Measurements from ENCODE around the gene USP53.

DNA sequence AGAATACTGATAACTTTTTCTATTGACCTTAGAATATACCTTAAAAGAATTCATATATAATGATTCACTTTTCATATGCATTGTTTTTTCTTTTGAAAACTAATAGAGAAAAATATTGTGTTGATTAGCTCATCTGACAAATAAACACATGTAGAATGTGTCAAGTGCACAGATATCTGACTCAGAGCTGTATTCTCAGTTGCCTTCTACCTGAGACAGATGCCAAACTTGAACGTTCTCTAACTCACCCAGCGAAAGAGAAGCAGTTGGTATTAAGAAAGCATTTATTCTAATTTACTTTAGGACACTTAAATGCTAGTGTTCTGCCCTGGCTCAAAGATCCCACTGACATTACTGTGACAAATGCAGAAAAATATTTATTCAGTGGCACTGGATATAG is 28.1 kb downstream of the USP53 start:
- no peak for TF ChIP-seq POLR2A (IDR thresholded peaks at IDR 0.05)
- TF ChIP-seq, protein P1, sequence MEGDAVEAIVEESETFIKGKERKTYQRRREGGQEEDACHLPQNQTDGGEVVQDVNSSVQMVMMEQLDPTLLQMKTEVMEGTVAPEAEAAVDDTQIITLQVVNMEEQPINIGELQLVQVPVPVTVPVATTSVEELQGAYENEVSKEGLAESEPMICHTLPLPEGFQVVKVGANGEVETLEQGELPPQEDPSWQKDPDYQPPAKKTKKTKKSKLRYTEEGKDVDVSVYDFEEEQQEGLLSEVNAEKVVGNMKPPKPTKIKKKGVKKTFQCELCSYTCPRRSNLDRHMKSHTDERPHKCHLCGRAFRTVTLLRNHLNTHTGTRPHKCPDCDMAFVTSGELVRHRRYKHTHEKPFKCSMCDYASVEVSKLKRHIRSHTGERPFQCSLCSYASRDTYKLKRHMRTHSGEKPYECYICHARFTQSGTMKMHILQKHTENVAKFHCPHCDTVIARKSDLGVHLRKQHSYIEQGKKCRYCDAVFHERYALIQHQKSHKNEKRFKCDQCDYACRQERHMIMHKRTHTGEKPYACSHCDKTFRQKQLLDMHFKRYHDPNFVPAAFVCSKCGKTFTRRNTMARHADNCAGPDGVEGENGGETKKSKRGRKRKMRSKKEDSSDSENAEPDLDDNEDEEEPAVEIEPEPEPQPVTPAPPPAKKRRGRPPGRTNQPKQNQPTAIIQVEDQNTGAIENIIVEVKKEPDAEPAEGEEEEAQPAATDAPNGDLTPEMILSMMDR (IDR thresholded peaks at IDR 0.05) = no peak
